NCI-H524 (cell line): ENCODE measurements around the gene TRUB2.
"Not testable (repeated sequence)": the region's sequence is repeated elsewhere in the genome, so short reads cannot be mapped to it uniquely, and the experiment has no call there.

Experiments used
- DNase-seq, 2 experiments: peaks; one replicate each; lab custom pipeline; 2025; lab: John Stamatoyannopoulos, UW

The TRUB2 gene

GRCh38 chr9:128298535-128299482, 23.4 kb downstream of the TRUB2 start:
- no peak for DNase-seq

- no peak for DNase-seq
Observed at GRCh38 chr9:128297221-128297773, 24.9 kb downstream of the TRUB2 start.

GRCh38 chr9:128296340-128297220, 25.7 kb downstream of the TRUB2 start:
- DNase-seq: no peak

- DNase-seq: no peak
Observed at GRCh38 chr9:128294142-128294541, 28.1 kb downstream of the TRUB2 start.

GRCh38 chr9:128293091-128293490, 29.2 kb downstream of the TRUB2 start:
- no peak for DNase-seq

- DNase-seq: no peak
Observed at GRCh38 chr9:128292009-128292408, 30.2 kb downstream of the TRUB2 start.

GRCh38 chr9:128288273-128289004, 33.8 kb downstream of the TRUB2 start:
- DNase-seq: no peak

GRCh38 chr9:128286440-128286839, 35.8 kb downstream of the TRUB2 start:
- DNase-seq: no peak

GRCh38 chr9:128285033-128285784, 37.0 kb downstream of the TRUB2 start:
- no peak for DNase-seq

GRCh38 chr9:128282500-128282899, 39.7 kb downstream of the TRUB2 start:
- no peak for DNase-seq

- DNase-seq: no peak
Observed at GRCh38 chr9:128280084-128280622, 42.1 kb downstream of the TRUB2 start.

- not testable (repeated sequence) for DNase-seq
Observed at GRCh38 chr9:128279088-128280073, 42.9 kb downstream of the TRUB2 start.

GRCh38 chr9:128276574-128277270, 45.5 kb downstream of the TRUB2 start:
- DNase-seq: peak in 1 of 2 experiments; percentile 27

- DNase-seq: peak; percentile 99 to 100
Observed at GRCh38 chr9:128276008-128276573, 46.2 kb downstream of the TRUB2 start, which contains the start of gene SWI5. Gene SWI5, plus strand, starts transcription at chr9:128276276.

GRCh38 chr9:128275198-128276007, 46.8 kb downstream of the TRUB2 start, which contains the start of gene GOLGA2:
Gene GOLGA2, minus strand, starts transcription at chr9:128276007. Its CDS starts 31 bp downstream, at chr9:128275976.
- no peak for DNase-seq

GRCh38 chr9:128274245-128274644, 48.0 kb downstream of the TRUB2 start:
- no peak for DNase-seq

- DNase-seq: no peak
Observed at GRCh38 chr9:128271512-128271911, 50.7 kb downstream of the TRUB2 start.
